Lung microvascular endothelial cell (primary cell): Measurements from ENCODE around the gene LIPG. TPM values are rescaled to one million over a fixed set of nuclear protein-coding genes. Genes with fewer than 3 reads are reported as not detected.

Source experiments
- DNase-seq, 2 donors: peaks; one replicate each; pipeline versions ENCODE4 v3.0.0 to v3.0.0-alpha.2; 2010; ENCODE audit warnings: low read depth in 2 of 2
- total RNA-seq: library from RNA; depleted of rRNA; stranded (reverse); fragments of >200 nt; gene quantifications from 2 replicates; pipeline ENCODE4 v1.2.1, GENCODE V29; 2014

LIPG gene
- total RNA-seq, 1 donor from 2014 or later: 0.40 TPM

GRCh38 chr18:49610022-49610445 is 48.2 kb downstream of the LIPG start:
- no peak for DNase-seq

DNA sequence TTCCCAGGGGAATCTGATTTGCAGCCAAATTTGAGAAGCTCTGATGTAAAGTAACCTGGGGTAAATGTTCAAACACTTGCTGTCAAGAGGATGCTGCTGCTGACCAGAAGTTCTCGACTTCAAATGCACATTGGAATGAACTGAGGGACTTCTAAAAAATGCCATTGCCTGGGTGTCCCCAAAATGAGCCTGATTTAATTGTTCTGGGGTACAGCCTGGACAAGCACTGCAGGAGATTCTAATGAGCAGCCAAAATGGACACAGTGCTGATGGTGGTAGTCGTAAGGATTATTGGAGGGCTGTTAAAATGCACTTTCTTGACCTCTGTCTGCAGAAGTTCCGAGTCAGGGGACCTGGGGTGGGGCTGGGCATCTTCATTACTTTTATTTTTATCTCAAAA is 49.5 kb downstream of the LIPG start:
- DNase-seq: no peak

DNA sequence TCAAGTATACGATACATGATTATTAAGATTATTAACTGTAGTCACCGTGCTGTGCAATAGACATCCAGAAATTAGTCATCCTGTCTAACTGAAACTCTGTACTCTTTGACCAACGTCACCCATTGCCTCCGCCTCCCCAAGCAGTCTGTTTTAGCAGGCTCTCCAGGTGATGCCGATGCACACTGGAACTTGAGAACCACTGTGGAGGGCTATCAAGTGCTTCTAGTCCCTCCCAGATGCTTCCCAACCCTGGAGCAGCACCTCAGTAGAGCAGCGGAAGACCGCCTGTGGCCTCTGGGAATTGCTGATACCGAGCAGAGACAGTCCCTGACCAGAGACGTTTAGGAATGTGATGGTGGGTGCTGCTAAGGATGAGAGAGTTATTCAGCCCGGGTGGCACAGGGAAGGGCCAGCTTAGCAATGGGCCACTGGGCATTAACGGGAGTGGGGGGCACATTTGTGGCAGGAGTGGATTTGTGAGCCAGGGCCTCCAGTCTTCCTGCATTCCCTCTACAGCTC is 50.7 kb downstream of the LIPG start:
- DNase-seq: no peak

- no peak for DNase-seq
Observed at GRCh38 chr18:49613141-49613640, 51.3 kb downstream of the LIPG start.

- no peak for DNase-seq
Observed at GRCh38 chr18:49613641-49614151, 51.8 kb downstream of the LIPG start.

GRCh38 chr18:49616618-49617328 is 54.9 kb downstream of the LIPG start:
- no peak for DNase-seq

- no peak for DNase-seq
Observed at GRCh38 chr18:49617329-49617695, 55.5 kb downstream of the LIPG start.

DNA sequence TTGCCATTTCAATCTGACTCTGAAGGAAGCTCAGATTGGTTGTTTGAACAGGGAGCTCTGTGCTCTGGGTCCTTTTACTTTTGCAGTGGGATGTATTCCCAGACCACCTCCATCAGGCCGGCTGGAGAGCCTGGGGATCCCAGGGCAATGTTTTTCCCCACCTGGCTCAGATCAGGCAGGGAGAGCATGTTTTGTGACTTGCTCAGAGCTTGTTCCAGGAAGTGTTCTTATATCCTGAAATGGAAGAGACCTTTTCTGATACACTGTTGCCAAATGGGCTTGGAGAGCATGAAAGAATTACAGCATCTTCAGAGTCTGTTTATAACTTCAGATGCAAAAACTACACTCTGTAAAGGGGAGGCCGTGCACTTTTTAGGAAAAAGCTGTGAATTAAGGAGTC is 56.0 kb downstream of the LIPG start:
- peak in 1 of 2 donors; percentile 22 for DNase-seq

DNA sequence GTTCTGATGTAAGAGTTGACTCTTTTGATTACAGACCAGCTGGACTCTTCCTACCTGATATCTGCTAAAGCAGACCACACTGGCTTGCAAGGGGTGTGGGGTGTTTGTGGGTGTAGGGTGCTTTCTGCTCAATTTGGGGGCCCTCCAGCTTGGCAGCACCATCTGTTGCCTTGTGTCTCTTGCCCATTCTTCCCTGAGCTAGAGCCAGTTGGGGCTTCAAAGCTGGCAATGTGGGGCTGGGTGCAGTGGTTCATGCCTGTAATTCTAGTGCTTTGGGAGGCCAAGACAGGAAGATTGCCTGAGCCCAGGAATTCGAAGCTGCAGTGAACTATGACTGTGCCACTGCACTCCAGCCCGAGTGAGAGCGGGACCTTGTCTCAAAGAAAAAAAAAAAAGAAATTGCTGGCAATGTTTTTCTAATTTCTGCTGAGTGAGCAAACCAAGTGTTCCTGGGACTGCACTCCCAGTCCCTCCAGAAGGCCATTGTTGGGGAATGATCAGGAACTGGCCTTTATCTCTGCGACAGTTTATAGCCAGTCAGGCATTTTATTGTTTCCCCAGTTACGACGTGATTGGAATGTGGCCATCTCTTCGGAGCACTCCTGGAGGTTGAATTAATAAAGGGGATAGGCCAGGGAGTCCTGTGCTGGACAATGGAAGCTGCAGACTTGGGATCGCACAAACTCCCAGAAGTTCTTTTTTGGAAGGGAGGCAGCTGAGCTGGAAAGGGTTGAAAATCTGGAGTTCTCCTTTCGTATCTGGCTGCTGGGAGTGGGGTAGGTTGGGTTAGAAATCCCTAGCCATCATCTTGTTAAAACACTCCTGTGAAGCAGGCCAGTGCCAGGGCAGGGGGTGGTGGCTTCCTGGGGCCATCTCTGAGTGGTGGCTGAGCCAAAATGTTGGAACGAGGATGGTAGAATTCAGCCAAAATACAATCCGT is 57.2 kb downstream of the LIPG start:
- peak; percentile 37 to 56 for DNase-seq

- no peak for DNase-seq
Observed at GRCh38 chr18:49619801-49620200, 57.9 kb downstream of the LIPG start.

DNA sequence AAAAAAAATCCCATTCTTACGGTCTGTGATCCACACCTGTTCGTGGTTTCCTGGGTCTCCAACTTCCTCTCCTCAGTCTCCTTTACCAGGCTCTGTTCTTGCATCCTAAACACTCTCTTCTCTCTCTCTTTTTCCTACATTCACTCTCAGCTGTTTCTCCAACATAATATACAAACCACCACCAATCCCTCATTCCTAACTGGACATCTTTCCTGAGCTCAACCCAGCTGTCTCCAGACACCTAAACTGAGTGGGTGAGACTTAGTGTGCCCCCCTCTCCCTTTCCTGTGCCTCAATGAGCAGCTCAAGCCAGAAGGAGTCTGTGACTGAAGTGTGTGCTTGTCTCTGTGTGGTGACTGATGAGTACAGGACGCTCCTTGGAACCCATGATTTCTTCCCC is 59.4 kb downstream of the LIPG start:
- DNase-seq: no peak

GRCh38 chr18:49621717-49622351 is 60.0 kb downstream of the LIPG start:
- DNase-seq: no peak

DNA sequence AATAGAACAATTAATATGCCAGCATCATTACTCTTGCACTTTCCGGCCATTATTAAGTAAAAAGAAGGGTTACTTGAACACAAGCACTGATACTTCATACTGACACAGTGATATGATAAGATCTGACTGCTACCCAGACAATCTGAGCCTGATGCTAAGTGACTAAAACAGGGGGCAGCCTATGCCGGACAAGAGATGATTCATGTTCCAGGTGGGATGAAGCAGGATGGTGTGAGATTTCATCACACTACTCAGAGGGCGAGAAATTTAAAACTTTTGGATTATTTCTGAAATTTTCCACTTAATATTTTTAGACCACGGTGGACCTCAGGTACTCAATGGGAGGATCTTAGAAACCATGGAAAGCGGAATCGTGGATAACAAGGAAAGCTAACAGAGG is 61.7 kb downstream of the LIPG start:
- DNase-seq: no peak

- peak in 1 of 2 donors; percentile 33 for DNase-seq
Observed at GRCh38 chr18:49625021-49625691, 63.3 kb downstream of the LIPG start.

DNA sequence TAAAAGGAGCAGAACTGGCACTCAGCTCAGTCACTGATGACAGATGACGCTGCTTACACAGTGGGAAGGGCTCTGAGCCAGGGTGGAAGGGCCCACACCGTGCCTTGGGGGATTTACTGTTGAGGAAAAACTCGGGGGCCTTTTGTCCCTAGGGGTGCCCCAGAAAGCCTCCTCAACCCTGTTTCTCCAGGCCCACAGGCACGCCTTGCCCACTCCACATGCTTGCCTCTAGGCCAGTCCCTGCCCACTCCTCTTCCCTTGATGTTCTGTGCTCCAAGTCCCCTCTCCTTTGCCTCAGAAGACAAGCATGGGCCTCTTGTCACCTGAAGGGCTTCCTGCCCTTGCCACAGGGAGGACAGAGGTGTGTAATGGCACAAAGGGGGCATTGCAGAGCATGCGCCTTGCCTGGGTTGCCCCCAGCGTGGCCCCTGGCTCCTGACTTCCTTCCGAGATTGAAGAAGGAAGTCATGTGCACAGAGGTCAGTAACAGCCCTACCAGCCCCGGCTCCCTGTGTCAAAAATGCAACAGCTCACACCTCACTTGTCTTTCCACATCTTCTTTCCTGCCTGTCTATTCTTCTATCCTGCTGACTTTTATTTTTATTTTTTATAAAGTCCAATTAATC is 65.1 kb downstream of the LIPG start:
- no peak for DNase-seq

GRCh38 chr18:49628119-49628518 is 66.3 kb downstream of the LIPG start:
- peak in 1 of 2 donors; percentile 59 for DNase-seq

GRCh38 chr18:49628881-49629795 is 67.3 kb downstream of the LIPG start:
- DNase-seq: no peak

GRCh38 chr18:49630246-49630699 is 68.4 kb downstream of the LIPG start:
- DNase-seq: no peak

DNA sequence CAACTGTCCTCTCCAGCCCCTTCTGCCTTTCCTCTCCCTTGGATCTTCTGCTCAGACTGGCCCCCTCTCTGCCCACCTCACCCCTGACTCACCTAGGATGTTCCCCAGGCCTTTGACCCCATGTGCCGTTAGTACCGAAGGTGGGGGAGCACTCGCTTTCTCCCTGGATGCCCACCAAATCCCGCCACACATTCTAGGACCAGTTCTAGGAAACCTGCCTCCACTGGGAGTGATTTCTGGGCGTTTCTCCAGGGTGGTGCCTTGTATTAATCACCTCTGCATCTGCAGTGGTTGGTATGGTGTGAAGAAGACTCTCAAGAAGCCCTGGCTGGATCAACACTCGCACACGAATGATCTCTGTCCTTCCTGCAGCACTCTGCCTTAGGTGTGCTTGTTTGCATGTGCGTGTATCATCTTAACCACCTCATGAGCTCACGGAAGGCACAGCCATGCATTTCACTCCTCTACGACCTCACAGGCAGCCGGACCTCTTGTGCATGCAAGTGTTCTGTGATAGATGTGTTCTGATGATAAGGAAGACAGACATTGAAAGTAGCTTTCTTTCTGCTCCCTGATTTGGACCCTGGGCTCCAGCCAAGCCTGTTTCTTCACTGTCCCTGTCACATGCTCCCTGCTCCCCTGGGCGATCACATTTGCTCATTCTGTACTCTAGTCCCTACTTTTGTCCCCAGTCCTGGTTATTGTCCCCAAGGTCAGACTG is 69.4 kb downstream of the LIPG start:
- no peak for DNase-seq
